Esophagus squamous epithelium (tissue), 4 donors: Measurements from ENCODE around the gene RABAC1.

Source experiments
- POLR2A ChIP-seq, 4 donors: fragments of 450-650 bp; IDR thresholded peaks; one replicate each; pipeline ENCODE4 v1.6.1; 2017; ENCODE audit warnings: antibody characterized with exemption in 4 of 4, mild to moderate bottlenecking in 4 of 4, moderate library complexity in 3 of 4
- TF ChIP-seq, protein P1 (sequence below), 6 experiments: fragments of 450-650 bp in 4 of 6; fragments of 200-600 bp in 2 of 6; sonication (generic) in 2 of 6; IDR thresholded peaks; one replicate each; pipeline ENCODE4 v1.5.1; 2016 to 2019; ENCODE audit warnings: antibody characterized with exemption in 6 of 6, mild to moderate bottlenecking in 4 of 6, moderate library complexity in 4 of 6

DNA sequence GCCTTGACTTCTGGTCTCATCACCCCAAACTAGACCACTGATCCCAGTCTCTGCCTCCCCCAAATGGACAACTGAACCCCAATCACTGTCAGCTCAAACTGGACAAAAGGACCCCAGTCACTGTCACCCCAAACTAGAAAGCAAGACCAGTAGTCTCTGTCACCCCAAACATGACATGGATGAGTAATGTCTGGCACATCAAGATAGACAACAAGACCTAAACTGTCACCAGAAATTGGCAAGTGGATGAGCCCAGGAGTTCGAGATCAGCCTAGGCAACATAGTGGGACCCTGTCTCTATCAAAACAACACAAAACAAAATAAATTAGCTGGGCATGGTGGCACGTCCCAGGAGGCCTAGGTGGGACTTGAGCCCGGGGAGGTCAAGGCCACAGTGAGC is 12.0 kb downstream of the RABAC1 start:
- TF ChIP-seq, protein P1, sequence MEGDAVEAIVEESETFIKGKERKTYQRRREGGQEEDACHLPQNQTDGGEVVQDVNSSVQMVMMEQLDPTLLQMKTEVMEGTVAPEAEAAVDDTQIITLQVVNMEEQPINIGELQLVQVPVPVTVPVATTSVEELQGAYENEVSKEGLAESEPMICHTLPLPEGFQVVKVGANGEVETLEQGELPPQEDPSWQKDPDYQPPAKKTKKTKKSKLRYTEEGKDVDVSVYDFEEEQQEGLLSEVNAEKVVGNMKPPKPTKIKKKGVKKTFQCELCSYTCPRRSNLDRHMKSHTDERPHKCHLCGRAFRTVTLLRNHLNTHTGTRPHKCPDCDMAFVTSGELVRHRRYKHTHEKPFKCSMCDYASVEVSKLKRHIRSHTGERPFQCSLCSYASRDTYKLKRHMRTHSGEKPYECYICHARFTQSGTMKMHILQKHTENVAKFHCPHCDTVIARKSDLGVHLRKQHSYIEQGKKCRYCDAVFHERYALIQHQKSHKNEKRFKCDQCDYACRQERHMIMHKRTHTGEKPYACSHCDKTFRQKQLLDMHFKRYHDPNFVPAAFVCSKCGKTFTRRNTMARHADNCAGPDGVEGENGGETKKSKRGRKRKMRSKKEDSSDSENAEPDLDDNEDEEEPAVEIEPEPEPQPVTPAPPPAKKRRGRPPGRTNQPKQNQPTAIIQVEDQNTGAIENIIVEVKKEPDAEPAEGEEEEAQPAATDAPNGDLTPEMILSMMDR (IDR thresholded peaks at IDR 0.05): no peak
- TF ChIP-seq POLR2A (IDR thresholded peaks at IDR 0.05): no peak
